Gastrocnemius medialis (tissue), 4 donors: Measurements from ENCODE around the gene UBQLN4.

Source experiments
- POLR2A ChIP-seq, 2 donors: fragments of 450-650 bp; IDR thresholded peaks; one replicate each; pipeline ENCODE4 v1.6.1; 2017; ENCODE audit warnings: antibody characterized with exemption in 2 of 2, mild to moderate bottlenecking in 2 of 2, moderate library complexity in 2 of 2
- TF ChIP-seq, protein P1 (sequence below), 5 experiments: fragments of 450-650 bp in 3 of 5; fragments of 200-600 bp in 2 of 5; sonication (generic) in 2 of 5; IDR thresholded peaks in 4 of 5; conservative IDR thresholded peaks in 1 of 5; 1 replicate in 4 of 5; 2 replicates in 1 of 5; pipeline ENCODE4 v1.5.1; 2016 to 2019; ENCODE audit warnings: antibody characterized with exemption in 5 of 5, mild to moderate bottlenecking in 3 of 5, moderate library complexity in 3 of 5

DNA sequence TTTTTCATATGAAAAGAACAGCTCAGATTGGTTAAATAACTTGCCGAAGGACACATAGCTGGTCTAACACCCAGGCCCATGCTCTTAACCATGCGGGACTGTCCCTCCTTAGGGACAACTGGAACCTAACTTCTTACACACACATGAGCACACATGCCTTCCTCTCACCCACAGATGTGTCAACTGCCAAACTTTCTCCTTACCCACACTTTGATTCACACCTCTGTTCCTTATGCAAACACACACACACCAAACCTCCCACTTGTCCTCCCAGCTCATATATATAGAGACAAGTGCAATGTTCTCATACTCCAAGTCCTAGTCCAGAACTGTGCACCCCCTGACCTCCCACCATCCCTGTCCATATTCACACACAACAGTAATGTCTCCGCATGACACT, 11.6 kb upstream of the UBQLN4 start:
- TF ChIP-seq, protein P1, sequence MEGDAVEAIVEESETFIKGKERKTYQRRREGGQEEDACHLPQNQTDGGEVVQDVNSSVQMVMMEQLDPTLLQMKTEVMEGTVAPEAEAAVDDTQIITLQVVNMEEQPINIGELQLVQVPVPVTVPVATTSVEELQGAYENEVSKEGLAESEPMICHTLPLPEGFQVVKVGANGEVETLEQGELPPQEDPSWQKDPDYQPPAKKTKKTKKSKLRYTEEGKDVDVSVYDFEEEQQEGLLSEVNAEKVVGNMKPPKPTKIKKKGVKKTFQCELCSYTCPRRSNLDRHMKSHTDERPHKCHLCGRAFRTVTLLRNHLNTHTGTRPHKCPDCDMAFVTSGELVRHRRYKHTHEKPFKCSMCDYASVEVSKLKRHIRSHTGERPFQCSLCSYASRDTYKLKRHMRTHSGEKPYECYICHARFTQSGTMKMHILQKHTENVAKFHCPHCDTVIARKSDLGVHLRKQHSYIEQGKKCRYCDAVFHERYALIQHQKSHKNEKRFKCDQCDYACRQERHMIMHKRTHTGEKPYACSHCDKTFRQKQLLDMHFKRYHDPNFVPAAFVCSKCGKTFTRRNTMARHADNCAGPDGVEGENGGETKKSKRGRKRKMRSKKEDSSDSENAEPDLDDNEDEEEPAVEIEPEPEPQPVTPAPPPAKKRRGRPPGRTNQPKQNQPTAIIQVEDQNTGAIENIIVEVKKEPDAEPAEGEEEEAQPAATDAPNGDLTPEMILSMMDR (IDR thresholded peaks at IDR 0.05 in 4 of 5, conservative IDR thresholded peaks at IDR 0.05 in 1 of 5) = no peak
- no peak for TF ChIP-seq POLR2A (IDR thresholded peaks at IDR 0.05)
